ENCODE measurements around the gene PET117.
"Not testable (repeated sequence)": the region's sequence is repeated elsewhere in the genome, so short reads cannot be mapped to it uniquely, and the experiment has no call there.

PET117 gene

GRCh38 chr20:18137412-18138265 is at the start of gene PET117, which contains the start of gene KAT14:
Gene PET117, plus strand, starts transcription at chr20:18137863. Its CDS starts 93 bp downstream, at chr20:18137956.
Gene KAT14, plus strand, starts transcription at chr20:18137863. Its CDS starts 4,798 bp downstream, at chr20:18142661.
- DNase-seq, result peak; percentile 91

GRCh38 chr20:18088298-18088697 is 49.4 kb upstream of the PET117 start:
- not testable (repeated sequence) for DNase-seq

- DNase-seq, result not testable (repeated sequence)
Observed at GRCh38 chr20:18088841-18089240, 48.8 kb upstream of the PET117 start.

GRCh38 chr20:18090044-18090443 is 47.6 kb upstream of the PET117 start:
- DNase-seq, result no peak

GRCh38 chr20:18090477-18090876 is 47.2 kb upstream of the PET117 start:
- no peak for DNase-seq

- no peak for DNase-seq
Observed at GRCh38 chr20:18091623-18092022, 46.0 kb upstream of the PET117 start.

- DNase-seq, result no peak
Observed at GRCh38 chr20:18092890-18093289, 44.8 kb upstream of the PET117 start.

- no peak for DNase-seq
Observed at GRCh38 chr20:18093388-18093787, 44.3 kb upstream of the PET117 start.

GRCh38 chr20:18094191-18094590 is 43.5 kb upstream of the PET117 start:
- DNase-seq, result no peak

- not testable (repeated sequence) for DNase-seq
Observed at GRCh38 chr20:18100569-18100968, 37.1 kb upstream of the PET117 start.

- no peak for DNase-seq
Observed at GRCh38 chr20:18101125-18101810, 36.4 kb upstream of the PET117 start.

GRCh38 chr20:18103497-18103896 is 34.2 kb upstream of the PET117 start:
- no peak for DNase-seq

- DNase-seq, result no peak
Observed at GRCh38 chr20:18108326-18108725, 29.3 kb upstream of the PET117 start.

GRCh38 chr20:18128574-18128973 is 9.1 kb upstream of the PET117 start:
- DNase-seq, result peak; percentile 46

GRCh38 chr20:18132663-18133062 is 5.0 kb upstream of the PET117 start:
- no peak for DNase-seq

- no peak for DNase-seq
Observed at GRCh38 chr20:18133962-18134361, 3.7 kb upstream of the PET117 start.

- no peak for DNase-seq
Observed at GRCh38 chr20:18138266-18138582, 561 bp downstream of the PET117 start.

- DNase-seq, result no peak
Observed at GRCh38 chr20:18138639-18139583, 1.2 kb downstream of the PET117 start.

GRCh38 chr20:18139832-18140231 is 2.2 kb downstream of the PET117 start:
- DNase-seq, result no peak

- no peak for DNase-seq
Observed at GRCh38 chr20:18144541-18145099, 7.0 kb downstream of the PET117 start.

GRCh38 chr20:18154342-18154741 is 16.7 kb downstream of the PET117 start:
- no peak for DNase-seq

GRCh38 chr20:18156045-18156444 is 18.4 kb downstream of the PET117 start:
- DNase-seq, result no peak

GRCh38 chr20:18164356-18164755 is 26.7 kb downstream of the PET117 start:
- DNase-seq, result no peak
